ENCODE results near the gene CDK19. TPM values are rescaled to one million over a fixed set of nuclear protein-coding genes. Genes with fewer than 3 reads are reported as not detected.
"Not testable (repeated sequence)": the region's sequence is repeated elsewhere in the genome, so short reads cannot be mapped to it uniquely, and the experiment has no call there.

The CDK19 gene
- total RNA-seq, 4 donors from 2014 or later, result 12.9 to 23.2 (median 13.2) TPM

GRCh38 chr6:110757926-110758325, 57.3 kb downstream of the CDK19 start:
- H3K4me1 ChIP-seq, result no peaks in the 10 kb centered on the region
- no peak for ATAC-seq
- TF ChIP-seq EP300 (IDR thresholded peaks at IDR 0.05) (no peak), CTCF (IDR thresholded peaks at IDR 0.05) (no peak), POLR2AphosphoS5 (IDR thresholded peaks at IDR 0.05) (no peak), POLR2A (IDR thresholded peaks at IDR 0.05) (no peak)
- no peak overlapping the region for H3K27ac ChIP-seq
- no peaks in the 10 kb centered on the region for H3K36me3 ChIP-seq
- H3K27me3 ChIP-seq, result no peaks in the 10 kb centered on the region
- no peaks in the 10 kb centered on the region for H3K9me3 ChIP-seq
- H3K4me3 ChIP-seq, result no peak overlapping the region
- 68% methylated on average over 2 of the region's 4 CpGs; no CpG with 5 or more reads in 1 of the 2 donors for WGBS, 2 donors (ENCODE audit: low coverage in 1 of 2)

- 69 to 86% methylated on average over 2 of the region's 2 CpGs for WGBS, 2 donors (ENCODE audit: low coverage in 1 of 2)
- Histone ChIP-seq H3K27ac (no peak overlapping the region), H3K4me3 (no peak overlapping the region), H3K4me1 (no peaks in the 10 kb centered on the region), H3K27me3 (no peaks in the 10 kb centered on the region), H3K36me3 (no peaks in the 10 kb centered on the region), H3K9me3 (no peaks in the 10 kb centered on the region)
- no peak for ATAC-seq
- TF ChIP-seq EP300 (IDR thresholded peaks at IDR 0.05) (no peak), POLR2AphosphoS5 (IDR thresholded peaks at IDR 0.05) (no peak), POLR2A (IDR thresholded peaks at IDR 0.05) (no peak)
These were observed 58.5 kb downstream of the CDK19 start for GRCh38 chr6:110756817-110757216.

- no peak for TF ChIP-seq EP300 (IDR thresholded peaks at IDR 0.05)
- no peak for TF ChIP-seq CTCF (IDR thresholded peaks at IDR 0.05)
- TF ChIP-seq POLR2A (IDR thresholded peaks at IDR 0.05), result no peak
- no peak for TF ChIP-seq POLR2AphosphoS5 (IDR thresholded peaks at IDR 0.05)
- Histone ChIP-seq H3K27ac (no peak overlapping the region), H3K4me3 (no peak overlapping the region), H3K9me3 (no peaks in the 10 kb centered on the region), H3K4me1 (no peaks in the 10 kb centered on the region), H3K36me3 (no peaks in the 10 kb centered on the region), H3K27me3 (no peaks in the 10 kb centered on the region)
- 70 to 83% methylated on average over 3 of the region's 3 CpGs for WGBS, 2 donors (ENCODE audit: low coverage in 1 of 2)
- no peak for ATAC-seq
These were observed 59.8 kb downstream of the CDK19 start for GRCh38 chr6:110755411-110755834.

GRCh38 chr6:110753936-110754668, 61.2 kb downstream of the CDK19 start:
- not testable (repeated sequence) for H3K36me3 ChIP-seq, H3K27me3 ChIP-seq, H3K9me3 ChIP-seq, ATAC-seq, H3K4me1 ChIP-seq, H3K4me3 ChIP-seq, H3K27ac ChIP-seq
- 94% methylated on average over 8 to 9 of the region's 9 CpGs for WGBS, 2 donors (ENCODE audit: low coverage in 1 of 2)

- no peak overlapping the region for H3K27ac ChIP-seq
- no peak for TF ChIP-seq CTCF (IDR thresholded peaks at IDR 0.05)
- H3K4me1 ChIP-seq, result no peaks in the 10 kb centered on the region
- H3K4me3 ChIP-seq, result no peak overlapping the region
- no peaks in the 10 kb centered on the region for H3K9me3 ChIP-seq
- peaks cover 0 to 20% of the 10 kb centered on the region in 2 donors for H3K36me3 ChIP-seq
- WGBS, 2 donors (ENCODE audit: low coverage in 1 of 2), result 5 to 37% methylated on average over 2 to 3 of the region's 3 CpGs
- ATAC-seq, result no peak
- no peaks in the 10 kb centered on the region for H3K27me3 ChIP-seq
These were observed 66.8 kb downstream of the CDK19 start for GRCh38 chr6:110748453-110748852.

GRCh38 chr6:110746680-110747079, 68.6 kb downstream of the CDK19 start:
- H3K36me3 ChIP-seq, result peaks cover 0 to 38% of the 10 kb centered on the region in 2 donors
- H3K4me1 ChIP-seq, result no peaks in the 10 kb centered on the region
- no peak for TF ChIP-seq EP300 (IDR thresholded peaks at IDR 0.05)
- no peak for TF ChIP-seq POLR2AphosphoS5 (IDR thresholded peaks at IDR 0.05)
- no peak for TF ChIP-seq POLR2A (IDR thresholded peaks at IDR 0.05)
- no peak for TF ChIP-seq CTCF (IDR thresholded peaks at IDR 0.05)
- H3K9me3 ChIP-seq, result peaks cover 0 to 16% (median 0%) of the 10 kb centered on the region in 3 donors
- 80 to 92% methylated on average over 1 of the region's 1 CpG for WGBS, 2 donors (ENCODE audit: low coverage in 1 of 2)
- no peak overlapping the region for H3K27ac ChIP-seq
- ATAC-seq, result no peak
- no peaks in the 10 kb centered on the region for H3K27me3 ChIP-seq
- H3K4me3 ChIP-seq, result no peak overlapping the region
